ENCODE measurements around the gene CDH26.
A peak's percentile ranks its signal among the peaks of the same experiment; 100 is the strongest.

CDH26 gene

GRCh38 chr20:60050193-60050947 lies 92.1 kb downstream of the CDH26 start:
- no peak for DNase-seq

GRCh38 chr20:60051911-60052310 lies 93.7 kb downstream of the CDH26 start:
- DNase-seq = no peak

GRCh38 chr20:60052322-60052721 lies 94.1 kb downstream of the CDH26 start:
- DNase-seq = no peak

GRCh38 chr20:60053125-60053817 lies 95.0 kb downstream of the CDH26 start:
- DNase-seq = no peak

GRCh38 chr20:60053818-60054190 lies 95.6 kb downstream of the CDH26 start:
- no peak for DNase-seq

- peak; percentile 58 for DNase-seq
Measured at GRCh38 chr20:60054716-60055634, 96.8 kb downstream of the CDH26 start.

GRCh38 chr20:60055740-60056139 lies 97.5 kb downstream of the CDH26 start:
- DNase-seq = peak; percentile 83

GRCh38 chr20:60056407-60057122 lies 98.3 kb downstream of the CDH26 start:
- no peak for DNase-seq

- peak; percentile 69 for DNase-seq
Measured at GRCh38 chr20:60057123-60057865, 99.1 kb downstream of the CDH26 start.

GRCh38 chr20:60057866-60058807 lies 99.9 kb downstream of the CDH26 start:
- DNase-seq = peak; percentile 61

GRCh38 chr20:60058879-60059278 lies 100.7 kb downstream of the CDH26 start:
- DNase-seq = no peak

- no peak for DNase-seq
Measured at GRCh38 chr20:60060006-60060557, 101.9 kb downstream of the CDH26 start.

- no peak for DNase-seq
Measured at GRCh38 chr20:60060593-60060992, 102.4 kb downstream of the CDH26 start.

GRCh38 chr20:60062431-60063047 lies 104.3 kb downstream of the CDH26 start:
- no peak for DNase-seq

GRCh38 chr20:60063048-60063451 lies 104.8 kb downstream of the CDH26 start:
- no peak for DNase-seq

- DNase-seq = no peak
Measured at GRCh38 chr20:60063739-60064380, 105.6 kb downstream of the CDH26 start.

Measured in CD4-positive, alpha-beta T cell treated with Interleukin-15 for 1 hour (primary cell).